Aorta (tissue), 5 donors: Measurements from ENCODE around the gene PCDHB16. TPM values are rescaled to one million over a fixed set of nuclear protein-coding genes. Genes with fewer than 3 reads are reported as not detected.
"Not testable (repeated sequence)": the region's sequence is repeated elsewhere in the genome, so short reads cannot be mapped to it uniquely, and the experiment has no call there.

Experiments used
- ATAC-seq: fragments of 200-7000 bp; cut with Tn5 transposase; one replicate; pipeline ENCODE4 v1.9.1; 2022; ENCODE audit warnings: moderate library complexity; ENCODE audit not compliant: low FRiP score
- DNase-seq, 2 donors: peaks; one replicate each; pipeline ENCODE4 v3.0.0-alpha.2; 2020
- H3K27ac ChIP-seq, 2 donors: one replicate each; pipeline ENCODE4 v1.5.1; 2013; ENCODE audit warnings: low read length in 2 of 2, mild to moderate bottlenecking in 2 of 2, moderate library complexity in 2 of 2, control low read depth in 1 of 2, inconsistent platforms in 1 of 2, low read depth in 1 of 2
- H3K27me3 ChIP-seq, 2 donors: one replicate each; pipeline ENCODE4 v1.6.1; 2013; ENCODE audit warnings: control low read depth in 1 of 2, low read length in 1 of 2, mild to moderate bottlenecking in 1 of 2, moderate library complexity in 1 of 2; ENCODE audit not compliant: insufficient read depth in 2 of 2, control insufficient read depth in 1 of 2
- H3K36me3 ChIP-seq, 2 donors: one replicate each; pipeline ENCODE4 v1.6.1; 2013; ENCODE audit warnings: control low read depth in 1 of 2, low read length in 1 of 2, mild to moderate bottlenecking in 1 of 2; ENCODE audit not compliant: insufficient read depth in 2 of 2, control insufficient read depth in 1 of 2
- H3K4me1 ChIP-seq, 2 donors: one replicate each; pipeline ENCODE4 v1.6.1; 2013; ENCODE audit warnings: low read length in 2 of 2, control low read depth in 1 of 2, mild to moderate bottlenecking in 1 of 2, moderate library complexity in 1 of 2; ENCODE audit not compliant: insufficient read depth in 2 of 2, control insufficient read depth in 1 of 2
- H3K4me3 ChIP-seq, 2 donors: one replicate each; pipeline ENCODE4 v1.5.1; 2013; ENCODE audit warnings: low read length in 2 of 2, control low read depth in 1 of 2, mild to moderate bottlenecking in 1 of 2
- H3K9me3 ChIP-seq: one replicate; pipeline ENCODE4 v1.6.1; 2013; ENCODE audit warnings: mild to moderate bottlenecking, low read length; ENCODE audit not compliant: control insufficient read depth
- WGBS, 2 donors: extraction: QIAGEN DNeasy Blood & Tissue Kit; methylation state at CpG; one replicate each; pipeline ENCODE4 v1.1.7; 2013; 5-methylcytosine and 5-hydroxymethylcytosine counted together
- intact Hi-C, 2 donors: fragments of 100-400 bp; cut with DNase I; formaldehyde crosslinking; loops; one replicate each; pipeline versions ENCODE4 v1.14.2 to v1.15.0; 2022
- polyA plus RNA-seq, 2 donors: library from polyadenylated mRNA; stranded (reverse); fragments of 200-250 nt; gene quantifications; one replicate each; pipeline ENCODE4 v1.2.3, GENCODE V29; 2013
- total RNA-seq, 2 donors: library from RNA; stranded (reverse); fragmentation: NEBNext Ultra II Directional; extraction: Animal tissue kit (Norgen Biotek cat#: 25700); gene quantifications; one replicate each; pipeline ENCODE4 v1.2.1, GENCODE V29; 2021
- donor health status: healthy with polysubstance abuse.
- donor health status: Bipolar disorder and iron deficiency.
- donor health status: DM: no; HTN: no; CAD: no.
- donor health status: DM: no; HTN: no; CAD: no.
- donor health status: DM: yes; HTN: yes; CAD: no.

The PCDHB16 gene
- total and polyA plus RNA-seq, 4 donors = 0.63 to 7.4 (median 5.0) TPM

- Histone ChIP-seq H3K4me3 (no peak within 1 kb of the TSS), H3K36me3 (no peaks in the 10 kb centered on the region), H3K27me3 (no peaks in the 10 kb centered on the region), H3K9me3 (peaks cover 12% of the 10 kb centered on the region), H3K4me1 (no peaks in the 10 kb centered on the region), H3K27ac (no peak within 1 kb of the TSS)
- ATAC-seq (no peak), DNase-seq (no peak)
- intact Hi-C loops = no loop called here
- 6 to 7% methylated on average over 10 of the region's 10 CpGs for WGBS, 2 donors
Measured at GRCh38 chr5:141192110-141192725, 10.0 kb downstream of the PCDHB16 start, which contains the start of gene PCDHB10. TSS of gene PCDHB10 (plus strand) at chr5:141192353. CDS start at chr5:141192553, 200 bp downstream.

- H3K36me3 ChIP-seq, H3K9me3 ChIP-seq, H3K27ac ChIP-seq, H3K4me1 ChIP-seq, DNase-seq, intact Hi-C loops, ATAC-seq, H3K4me3 ChIP-seq, H3K27me3 ChIP-seq: not testable (repeated sequence)
- 8 to 27% methylated on average over 13 to 33 of the region's 37 CpGs for WGBS, 2 donors
Measured at GRCh38 chr5:141194332-141194731, 12.1 kb downstream of the PCDHB16 start.

GRCh38 chr5:141196363-141196762, 14.2 kb downstream of the PCDHB16 start:
- Histone ChIP-seq H3K4me1 (no peaks in the 10 kb centered on the region), H3K9me3 (peaks cover 20% of the 10 kb centered on the region), H3K4me3 (no peak overlapping the region), H3K27me3 (no peaks in the 10 kb centered on the region), H3K36me3 (no peaks in the 10 kb centered on the region), H3K27ac (no peak overlapping the region)
- 35 to 38% methylated on average over 3 of the region's 3 CpGs for WGBS, 2 donors
- intact Hi-C loops = no loop called here
- DNase-seq (no peak), ATAC-seq (no peak)

GRCh38 chr5:141199359-141200235, 17.4 kb downstream of the PCDHB16 start, which contains the start of gene PCDHB11:
TSS of gene PCDHB11 (plus strand) at chr5:141199627. CDS start at chr5:141199775, 148 bp downstream.
- H3K27me3 ChIP-seq = no peaks in the 10 kb centered on the region
- 20 to 33% methylated on average over 21 of the region's 21 CpGs for WGBS, 2 donors
- peak within 1 kb of the TSS; percentile 16 to 26 for H3K4me3 ChIP-seq
- ATAC-seq = no peak
- no peak within 1 kb of the TSS for H3K27ac ChIP-seq
- H3K9me3 ChIP-seq = peaks cover 24% of the 10 kb centered on the region
- DNase-seq = no peak
- H3K36me3 ChIP-seq = no peaks in the 10 kb centered on the region
- H3K4me1 ChIP-seq = no peaks in the 10 kb centered on the region
- intact Hi-C loops = no loop called here

- intact Hi-C loops, ATAC-seq, H3K4me1 ChIP-seq, H3K4me3 ChIP-seq, H3K27ac ChIP-seq, DNase-seq, H3K36me3 ChIP-seq, H3K27me3 ChIP-seq: not testable (repeated sequence)
- 16 to 29% methylated on average over 17 to 28 of the region's 38 CpGs for WGBS, 2 donors
- H3K9me3 ChIP-seq = peaks cover 26% of the 10 kb centered on the region
Measured at GRCh38 chr5:141201126-141201525, 18.9 kb downstream of the PCDHB16 start.

GRCh38 chr5:141201646-141202045, 19.5 kb downstream of the PCDHB16 start:
- peaks cover 26% of the 10 kb centered on the region for H3K9me3 ChIP-seq
- H3K27me3 ChIP-seq, intact Hi-C loops, H3K4me1 ChIP-seq, H3K4me3 ChIP-seq, DNase-seq, ATAC-seq, H3K36me3 ChIP-seq, H3K27ac ChIP-seq: not testable (repeated sequence)
- WGBS, 2 donors = 21 to 28% methylated on average over 25 to 32 of the region's 35 CpGs

GRCh38 chr5:141208478-141208877, 26.3 kb downstream of the PCDHB16 start, which contains the start of gene PCDHB12:
TSS of gene PCDHB12 (plus strand) at chr5:141208719. CDS start at chr5:141208908, 189 bp downstream.
- 14 to 18% methylated on average over 11 of the region's 11 CpGs for WGBS, 2 donors
- DNase-seq = no peak
- H3K27me3 ChIP-seq = no peaks in the 10 kb centered on the region
- intact Hi-C loops = no loop called here
- peak within 1 kb of the TSS in 1 of 2 donors; percentile 28 for H3K4me3 ChIP-seq
- peaks cover 15% of the 10 kb centered on the region for H3K9me3 ChIP-seq
- no peaks in the 10 kb centered on the region for H3K36me3 ChIP-seq
- no peak for ATAC-seq
- no peaks in the 10 kb centered on the region for H3K4me1 ChIP-seq
- no peak within 1 kb of the TSS for H3K27ac ChIP-seq

- H3K4me3 ChIP-seq, H3K27ac ChIP-seq, H3K27me3 ChIP-seq, ATAC-seq, H3K4me1 ChIP-seq, H3K36me3 ChIP-seq, DNase-seq, intact Hi-C loops: not testable (repeated sequence)
- WGBS, 2 donors = 24 to 33% methylated on average over 30 to 39 of the region's 39 CpGs
- H3K9me3 ChIP-seq = peaks cover 16% of the 10 kb centered on the region
Measured at GRCh38 chr5:141210281-141210680, 28.1 kb downstream of the PCDHB16 start.
